VCaP (cell line): ENCODE measurements around the gene DR1.

Experiments
- H3K27ac ChIP-seq: fragments of 450-650 bp; 2 replicates; pipeline ENCODE4 v1.5.1; 2017
- TF ChIP-seq, protein P1 (sequence below): fragments of 450-650 bp; conservative IDR thresholded peaks from 2 replicates; pipeline ENCODE4 v1.5.1; 2017; ENCODE audit warnings: mild to moderate bottlenecking, moderate library complexity

DR1 gene

DNA sequence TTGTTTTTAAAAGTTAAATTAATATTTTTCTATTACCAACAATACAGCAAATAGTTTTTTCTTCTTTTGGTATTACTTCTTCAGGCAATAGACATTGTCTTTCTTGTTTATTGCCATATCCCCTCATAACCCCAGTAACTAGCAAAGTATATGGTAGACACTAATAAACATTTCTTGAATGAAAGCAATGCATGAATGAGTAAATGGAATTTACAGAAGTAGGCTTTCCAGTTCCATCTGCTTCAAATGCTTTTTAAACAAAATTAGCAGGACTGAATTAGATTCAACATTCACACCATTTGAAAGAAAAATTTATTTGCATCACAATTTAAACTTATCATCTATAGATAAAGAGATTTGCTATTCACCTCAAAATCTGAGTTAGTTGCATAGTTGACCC, 5.6 kb upstream of the DR1 start:
- H3K27ac ChIP-seq: no peak overlapping the region
- TF ChIP-seq, protein P1, sequence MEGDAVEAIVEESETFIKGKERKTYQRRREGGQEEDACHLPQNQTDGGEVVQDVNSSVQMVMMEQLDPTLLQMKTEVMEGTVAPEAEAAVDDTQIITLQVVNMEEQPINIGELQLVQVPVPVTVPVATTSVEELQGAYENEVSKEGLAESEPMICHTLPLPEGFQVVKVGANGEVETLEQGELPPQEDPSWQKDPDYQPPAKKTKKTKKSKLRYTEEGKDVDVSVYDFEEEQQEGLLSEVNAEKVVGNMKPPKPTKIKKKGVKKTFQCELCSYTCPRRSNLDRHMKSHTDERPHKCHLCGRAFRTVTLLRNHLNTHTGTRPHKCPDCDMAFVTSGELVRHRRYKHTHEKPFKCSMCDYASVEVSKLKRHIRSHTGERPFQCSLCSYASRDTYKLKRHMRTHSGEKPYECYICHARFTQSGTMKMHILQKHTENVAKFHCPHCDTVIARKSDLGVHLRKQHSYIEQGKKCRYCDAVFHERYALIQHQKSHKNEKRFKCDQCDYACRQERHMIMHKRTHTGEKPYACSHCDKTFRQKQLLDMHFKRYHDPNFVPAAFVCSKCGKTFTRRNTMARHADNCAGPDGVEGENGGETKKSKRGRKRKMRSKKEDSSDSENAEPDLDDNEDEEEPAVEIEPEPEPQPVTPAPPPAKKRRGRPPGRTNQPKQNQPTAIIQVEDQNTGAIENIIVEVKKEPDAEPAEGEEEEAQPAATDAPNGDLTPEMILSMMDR: no peak

DNA sequence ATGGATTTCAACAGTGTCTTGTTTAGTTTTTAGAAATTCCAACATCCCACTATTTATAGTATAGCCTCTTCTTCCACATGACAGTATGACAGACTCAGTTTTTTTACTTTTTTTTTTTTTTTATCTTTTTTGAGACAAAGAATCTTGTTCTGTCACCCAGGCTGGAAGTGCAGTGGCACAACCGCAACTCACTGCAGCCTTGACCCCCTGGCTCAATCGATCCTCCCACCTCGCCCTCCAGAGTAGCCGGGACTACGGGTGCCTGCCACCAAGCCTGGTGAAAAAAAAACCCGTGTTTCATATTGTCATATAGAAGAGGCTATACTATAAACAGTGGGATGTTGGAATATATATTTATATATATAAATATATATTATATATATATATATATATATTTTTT, 1.2 kb upstream of the DR1 start:
- H3K27ac ChIP-seq: 0 out of 2 replicates have a peak overlapping the region, but pooled peaks have one; percentile 16
- TF ChIP-seq, protein P1: no peak

DNA sequence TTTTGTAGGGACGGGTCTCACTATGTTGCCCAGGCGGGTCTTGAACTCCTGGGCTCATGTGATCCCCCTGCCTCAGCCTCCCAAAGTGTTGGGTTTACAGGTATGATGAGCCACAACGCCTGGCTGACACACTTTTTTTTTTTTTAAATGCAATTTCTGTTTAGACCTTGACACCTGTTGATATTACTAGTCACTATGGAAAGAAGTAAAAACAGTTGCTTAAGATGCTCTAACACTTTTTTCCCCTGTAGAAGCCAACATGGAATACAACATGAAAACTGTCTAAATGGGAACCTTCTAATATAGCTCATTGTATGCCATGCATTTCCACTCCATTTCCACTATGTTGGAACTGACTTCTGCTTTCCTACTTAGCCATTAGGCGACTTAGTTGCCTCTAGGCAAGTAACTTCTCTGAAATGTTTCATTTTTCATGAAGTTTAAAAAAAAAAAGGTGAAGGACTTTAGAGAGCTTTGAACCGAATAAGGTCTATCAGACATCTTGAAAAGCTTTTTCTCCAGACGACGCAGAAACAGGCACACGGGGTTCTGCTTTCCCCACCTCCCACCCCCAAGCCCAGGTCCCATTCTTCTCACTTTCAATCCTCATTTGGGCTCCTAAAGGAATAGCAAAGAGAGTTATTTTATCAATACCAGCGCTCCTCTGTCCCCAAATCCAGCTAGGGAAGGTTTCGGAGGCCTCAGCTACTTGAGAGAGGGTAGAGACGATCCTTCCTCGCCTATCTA, 648 bp upstream of the DR1 start:
- TF ChIP-seq, protein P1: no peak
- H3K27ac ChIP-seq: peak overlapping the region; percentile 94

- TF ChIP-seq, protein P1: no peak
- H3K27ac ChIP-seq: peak overlapping the region; percentile 94
These were observed 800 bp downstream of the DR1 start for GRCh38 chr1:93346421-93346993.

DNA sequence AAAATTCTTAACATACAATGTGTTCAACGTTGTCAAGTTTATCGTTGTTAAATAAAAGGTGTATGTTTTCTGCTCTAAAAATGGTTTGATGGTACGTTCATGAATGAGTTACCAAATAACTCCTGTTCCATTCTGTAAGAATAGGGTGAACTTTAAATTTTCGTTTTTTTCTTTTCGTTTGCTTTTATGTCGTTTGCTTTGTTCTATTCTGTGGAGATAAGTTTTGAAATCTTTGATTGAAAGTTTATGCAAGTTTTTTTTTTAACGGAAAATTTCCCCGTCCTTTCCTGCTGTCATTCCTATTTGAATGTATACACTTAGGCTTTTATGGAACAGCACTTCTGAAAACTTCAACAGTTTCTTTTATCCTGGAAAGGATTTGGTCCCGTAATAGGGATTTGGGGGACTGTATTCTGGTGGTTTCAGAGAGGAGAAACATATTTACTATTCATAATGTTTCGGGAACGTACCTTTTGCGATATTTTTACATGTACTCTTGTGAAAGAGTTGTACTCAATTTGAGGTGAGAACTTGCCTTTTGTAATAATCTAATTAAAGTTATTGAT, 1.7 kb downstream of the DR1 start:
- peak overlapping the region; percentile 94 for H3K27ac ChIP-seq
- TF ChIP-seq, protein P1: no peak

DNA sequence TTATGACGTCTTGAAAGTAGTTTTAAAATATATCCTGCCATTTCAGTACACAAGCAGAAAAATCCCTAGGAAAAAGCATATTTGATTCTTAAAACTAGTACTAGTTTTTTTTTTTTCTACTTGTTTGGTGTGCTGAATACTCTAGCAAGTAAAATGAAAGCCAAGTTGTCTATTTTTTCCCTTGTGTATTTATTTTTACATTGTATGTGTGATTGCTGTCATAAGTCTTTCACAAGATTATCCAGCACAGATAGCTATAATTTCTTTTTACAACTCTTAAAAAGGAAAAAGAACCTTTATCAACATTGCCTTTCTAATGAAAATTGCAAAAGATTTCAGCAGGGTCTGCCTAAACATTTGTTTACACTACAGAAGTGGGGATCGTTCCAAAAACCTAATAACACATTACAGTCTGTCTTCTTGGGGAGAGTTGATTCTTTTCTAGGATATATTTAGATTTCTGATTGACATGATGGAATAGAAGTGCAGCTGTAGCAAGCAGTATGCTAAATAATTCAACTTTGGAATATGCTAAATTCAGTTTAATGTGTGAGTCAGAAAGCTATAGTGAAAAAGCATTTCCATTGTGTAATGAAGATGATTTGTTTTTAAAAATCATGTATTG, 2.5 kb downstream of the DR1 start:
- TF ChIP-seq, protein P1: no peak
- peak overlapping the region; percentile 94; the same call in 1 of the 2 replicates for H3K27ac ChIP-seq
